Cardiac fibroblast (primary cell): Measurements from ENCODE around the gene PIK3AP1.

Experiments used
- DNase-seq, 2 donors: peaks; one replicate each; pipeline versions ENCODE4 v3.0.0 to v3.0.0-alpha.2; 2010; ENCODE audit warnings: low read depth in 2 of 2
- H3K4me3 ChIP-seq, 2 donors: replicated peaks in 1 of 2; 1 replicate in 1 of 2; 2 replicates in 1 of 2; pipeline ENCODE4 v1.5.1; 2011; ENCODE audit warnings: low read depth in 2 of 2, low read length in 2 of 2, mild to moderate bottlenecking in 2 of 2, moderate library complexity in 1 of 2
- TF ChIP-seq, protein P1 (sequence below): IDR thresholded peaks from one replicate; pipeline ENCODE4 v1.5.1; 2011; ENCODE audit warnings: low read depth, mild to moderate bottlenecking, low read length, inconsistent platforms

The PIK3AP1 gene

GRCh38 chr10:96711048-96711728, 9.1 kb downstream of the PIK3AP1 start:
- H3K4me3 ChIP-seq, result no peak overlapping the region
- TF ChIP-seq, protein P1, sequence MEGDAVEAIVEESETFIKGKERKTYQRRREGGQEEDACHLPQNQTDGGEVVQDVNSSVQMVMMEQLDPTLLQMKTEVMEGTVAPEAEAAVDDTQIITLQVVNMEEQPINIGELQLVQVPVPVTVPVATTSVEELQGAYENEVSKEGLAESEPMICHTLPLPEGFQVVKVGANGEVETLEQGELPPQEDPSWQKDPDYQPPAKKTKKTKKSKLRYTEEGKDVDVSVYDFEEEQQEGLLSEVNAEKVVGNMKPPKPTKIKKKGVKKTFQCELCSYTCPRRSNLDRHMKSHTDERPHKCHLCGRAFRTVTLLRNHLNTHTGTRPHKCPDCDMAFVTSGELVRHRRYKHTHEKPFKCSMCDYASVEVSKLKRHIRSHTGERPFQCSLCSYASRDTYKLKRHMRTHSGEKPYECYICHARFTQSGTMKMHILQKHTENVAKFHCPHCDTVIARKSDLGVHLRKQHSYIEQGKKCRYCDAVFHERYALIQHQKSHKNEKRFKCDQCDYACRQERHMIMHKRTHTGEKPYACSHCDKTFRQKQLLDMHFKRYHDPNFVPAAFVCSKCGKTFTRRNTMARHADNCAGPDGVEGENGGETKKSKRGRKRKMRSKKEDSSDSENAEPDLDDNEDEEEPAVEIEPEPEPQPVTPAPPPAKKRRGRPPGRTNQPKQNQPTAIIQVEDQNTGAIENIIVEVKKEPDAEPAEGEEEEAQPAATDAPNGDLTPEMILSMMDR, result no peak
- no peak for DNase-seq

- H3K4me3 ChIP-seq, result no peak overlapping the region
- no peak for DNase-seq
- TF ChIP-seq, protein P1, result no peak
Measured at GRCh38 chr10:96709525-96709924, 10.8 kb downstream of the PIK3AP1 start.

DNA sequence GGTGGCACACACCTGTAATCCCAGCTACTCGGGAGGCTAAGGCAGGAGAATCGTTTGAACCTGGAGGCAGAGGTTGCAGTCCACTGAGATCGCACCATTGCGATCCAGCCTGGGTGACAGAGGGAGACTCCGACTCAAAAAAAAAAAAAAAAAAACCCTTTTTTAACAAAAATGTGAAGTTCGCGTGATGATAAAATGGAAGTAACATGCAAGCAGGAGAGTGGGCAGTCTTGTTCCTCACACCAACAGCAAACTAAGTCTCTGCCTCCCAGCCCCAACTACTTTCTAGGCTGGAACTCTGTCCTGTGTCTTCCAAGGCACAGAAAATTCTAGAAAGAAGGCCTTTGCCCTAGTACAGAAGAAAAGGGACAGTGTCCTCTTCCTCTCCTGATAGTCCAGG, 11.3 kb downstream of the PIK3AP1 start:
- TF ChIP-seq, protein P1, result no peak
- DNase-seq, result no peak

DNA sequence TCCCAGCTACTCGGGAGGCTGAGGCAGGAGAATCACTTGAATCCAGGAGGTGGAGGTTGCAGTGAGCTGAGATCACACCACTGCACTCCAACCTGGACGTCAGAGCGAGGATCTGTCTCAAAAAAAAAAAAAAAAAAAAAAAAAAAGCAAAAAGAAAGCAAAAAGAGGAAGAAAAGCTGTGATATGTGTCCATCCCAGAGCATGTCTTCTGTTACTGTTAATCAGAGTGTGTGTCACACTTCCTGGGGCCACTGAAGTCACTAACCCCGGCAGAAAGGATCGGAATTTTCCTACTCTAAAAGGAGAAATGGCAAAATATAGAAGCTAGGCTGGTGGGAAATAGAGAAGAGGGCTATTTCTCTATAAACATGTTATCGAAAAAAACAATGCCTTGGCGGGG, 11.9 kb downstream of the PIK3AP1 start:
- TF ChIP-seq, protein P1, result no peak

More for the DNA sequence above, 11.3 kb downstream of the PIK3AP1 start:
- no peak overlapping the region for H3K4me3 ChIP-seq

GRCh38 chr10:96706331-96706853, 13.9 kb downstream of the PIK3AP1 start:
- H3K4me3 ChIP-seq, result no peak overlapping the region
- no peak for DNase-seq
- TF ChIP-seq, protein P1, result no peak

More for the DNA sequence above, 11.9 kb downstream of the PIK3AP1 start:
- H3K4me3 ChIP-seq, result no peak overlapping the region
- no peak for DNase-seq

DNA sequence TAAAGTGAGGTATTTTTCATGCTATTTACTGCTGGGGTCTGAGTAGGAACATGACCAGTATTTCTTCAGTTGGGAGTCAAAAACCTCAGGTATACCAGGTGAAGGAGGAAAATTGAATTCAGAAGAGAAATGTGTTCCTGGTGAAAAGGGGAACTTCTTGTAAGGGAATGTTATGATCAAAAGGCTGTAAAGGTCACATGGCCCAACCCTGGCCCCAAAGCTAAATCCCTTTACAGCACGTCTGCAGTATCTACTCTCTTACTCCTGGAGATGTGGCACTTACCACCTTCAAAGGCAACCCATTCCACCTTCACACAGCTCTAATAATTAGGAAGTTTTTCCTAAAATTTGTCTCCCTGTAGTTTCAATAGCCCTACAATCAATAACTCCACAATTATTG, 15.2 kb downstream of the PIK3AP1 start:
- no peak for DNase-seq
- TF ChIP-seq, protein P1, result no peak
- no peak overlapping the region for H3K4me3 ChIP-seq
